Esophagus squamous epithelium (tissue), 5 donors: ENCODE results near the gene IFT25. TPM values are rescaled to one million over a fixed set of nuclear protein-coding genes. Genes with fewer than 3 reads are reported as not detected.
"Not testable (repeated sequence)": the region's sequence is repeated elsewhere in the genome, so short reads cannot be mapped to it uniquely, and the experiment has no call there.

Source experiments
- DNase-seq: peaks from one replicate; lab custom pipeline; 2025; lab: John Stamatoyannopoulos, UW
- H3K27ac ChIP-seq, 4 donors: fragments of 200-600 bp; sonication (generic); one replicate each; pipeline ENCODE4 v1.5.1; 2016 to 2019; ENCODE audit warnings: mild to moderate bottlenecking in 1 of 4
- H3K27me3 ChIP-seq, 4 donors: fragments of 200-600 bp; sonication (generic); 1 replicate in 3 of 4; 2 replicates in 1 of 4; pipeline versions ENCODE4 v1.5.1 to v1.6.0; 2017 to 2021; ENCODE audit warnings: antibody characterized with exemption in 1 of 4
- H3K36me3 ChIP-seq, 3 donors: fragments of 200-600 bp; sonication (generic); one replicate each; pipeline ENCODE4 v1.5.1; 2016 to 2019
- H3K4me1 ChIP-seq, 3 donors: fragments of 200-600 bp; sonication (generic); one replicate each; pipeline ENCODE4 v1.5.1; 2017 to 2019
- H3K4me3 ChIP-seq, 4 donors: fragments of 200-600 bp; sonication (generic); 1 replicate in 3 of 4; 2 replicates in 1 of 4; pipeline ENCODE4 v1.5.1; 2016 to 2019; ENCODE audit warnings: mild to moderate bottlenecking in 2 of 4, moderate library complexity in 1 of 4
- H3K9me3 ChIP-seq, 3 donors: fragments of 200-600 bp; sonication (generic); one replicate each; pipeline ENCODE4 v1.5.1; 2016 to 2019
- CTCF ChIP-seq, 6 experiments: fragments of 450-650 bp in 4 of 6; fragments of 200-600 bp in 2 of 6; sonication (generic) in 2 of 6; IDR thresholded peaks; one replicate each; pipeline ENCODE4 v1.5.1; 2016 to 2019; ENCODE audit warnings: antibody characterized with exemption in 6 of 6, mild to moderate bottlenecking in 4 of 6, moderate library complexity in 4 of 6
- POLR2A ChIP-seq, 4 donors: fragments of 450-650 bp; IDR thresholded peaks; one replicate each; pipeline ENCODE4 v1.6.1; 2017; ENCODE audit warnings: antibody characterized with exemption in 4 of 4, mild to moderate bottlenecking in 4 of 4, moderate library complexity in 3 of 4
- WGBS, 2 donors: methylation state at CpG; one replicate each; pipeline ENCODE4 v1.1.5; 2018; 5-methylcytosine and 5-hydroxymethylcytosine counted together
- intact Hi-C: fragments of 100-400 bp; cut with DNase I; formaldehyde crosslinking; loops from one replicate; pipeline ENCODE4 v1.15.0; 2022
- total RNA-seq, 4 donors: library from RNA; depleted of rRNA; stranded (reverse); fragments of >200 nt; gene quantifications; one replicate each; pipeline ENCODE4 v1.1.0, GENCODE V29; 2016
- donor health status: DM: yes; HTN: yes; CAD: no.

The IFT25 gene
- total RNA-seq, 4 donors from 2014 or later, result 11.7 to 24.6 (median 17.1) TPM

- peaks cover 7 to 91% (median 12%) of the 10 kb centered on the region in 3 donors for H3K36me3 ChIP-seq
- H3K9me3 ChIP-seq, result no peaks in the 10 kb centered on the region
- H3K4me1 ChIP-seq, result peaks cover 0 to 2% (median 0%) of the 10 kb centered on the region in 3 donors
- no peaks in the 10 kb centered on the region for H3K27me3 ChIP-seq
- no peak overlapping the region for H3K4me3 ChIP-seq
- intact Hi-C loops, result loop anchor here (5.0 kb wide), 1 partner anchor 69 kb away; the partner anchor contains the start of genes IFT25 and LRRC42
- no peak overlapping the region for H3K27ac ChIP-seq
- 48 to 51% methylated on average over 5 of the region's 5 CpGs for WGBS, 2 donors
- TF ChIP-seq CTCF (IDR thresholded peaks at IDR 0.05) (peak; percentile 38 to 65 (median 54)), POLR2A (IDR thresholded peaks at IDR 0.05) (no peak)
- no peak for DNase-seq
These were observed 66.9 kb downstream of the IFT25 start for GRCh38 chr1:53878492-53879105.

DNA sequence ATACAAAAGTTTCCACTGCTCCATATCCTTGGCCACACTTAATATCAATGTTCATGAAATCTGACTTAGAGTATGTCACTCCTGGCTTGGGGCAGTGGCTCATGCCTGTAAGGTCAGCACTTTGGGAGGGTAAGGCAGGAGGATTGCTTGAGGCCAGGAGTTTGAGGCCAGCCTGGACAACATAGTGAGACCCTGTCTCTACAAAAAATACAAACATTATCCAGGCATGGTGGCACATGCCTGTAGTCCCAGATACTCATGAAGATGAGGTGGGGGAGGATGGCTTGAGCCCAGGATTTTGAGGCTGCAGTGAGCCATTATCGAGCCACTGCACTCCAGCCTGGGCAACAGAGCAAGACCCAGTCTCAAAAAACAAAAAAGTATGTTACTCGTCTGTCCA, 70.3 kb downstream of the IFT25 start:
- not testable (repeated sequence) for DNase-seq, H3K9me3 ChIP-seq, H3K4me3 ChIP-seq, H3K27me3 ChIP-seq, H3K4me1 ChIP-seq, H3K27ac ChIP-seq
- WGBS, 2 donors, result 89 to 92% methylated on average over 2 of the region's 2 CpGs
- H3K36me3 ChIP-seq, result peaks cover 11 to 96% (median 12%) of the 10 kb centered on the region in 3 donors
- intact Hi-C loops, result loop anchor here (5.0 kb wide), 1 partner anchor 72 kb away; the partner anchor contains the start of genes IFT25 and LRRC42

DNA sequence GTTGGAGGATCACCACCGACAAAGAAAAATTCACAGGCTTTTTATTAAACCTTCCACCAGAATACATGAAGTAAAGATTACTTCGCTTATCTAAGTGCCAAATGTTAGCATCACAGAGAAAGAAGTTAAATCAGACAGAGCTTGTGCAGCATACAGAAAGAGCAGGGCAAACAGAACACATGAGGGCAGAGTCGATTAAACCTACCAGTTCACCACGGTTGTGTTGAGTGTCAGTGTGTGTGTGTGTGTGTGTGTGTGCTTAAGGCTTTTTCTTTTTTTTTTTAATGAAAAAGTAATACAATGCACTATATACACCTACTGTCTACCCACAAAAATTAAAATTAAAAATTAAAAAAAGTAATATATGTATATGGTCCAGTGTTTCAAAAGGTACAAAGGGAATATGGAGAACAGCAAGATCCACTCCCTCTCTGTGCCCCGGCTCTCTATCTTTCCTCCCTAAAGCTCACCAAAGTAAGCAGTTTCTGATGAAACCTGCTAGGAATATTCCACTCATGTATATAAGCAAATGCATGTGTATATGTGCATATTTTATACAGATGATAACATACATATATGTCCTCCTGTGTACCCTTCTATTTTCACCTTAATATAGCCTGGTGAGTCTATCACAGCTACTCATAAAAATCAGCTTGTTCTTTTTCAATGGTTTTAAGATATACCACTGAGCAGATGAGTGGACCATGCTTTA, 73.6 kb downstream of the IFT25 start:
- Histone ChIP-seq H3K9me3 (no peaks in the 10 kb centered on the region), H3K4me1 (no peaks in the 10 kb centered on the region), H3K36me3 (peaks cover under 1 to 97% (median 4%) of the 10 kb centered on the region in 3 donors), H3K27ac (no peak overlapping the region), H3K27me3 (no peaks in the 10 kb centered on the region), H3K4me3 (no peak overlapping the region)
- DNase-seq, result no peak
- intact Hi-C loops, result no loop called here
- WGBS, 2 donors, result 62 to 63% methylated on average over 5 of the region's 5 CpGs
- no peak for TF ChIP-seq CTCF (IDR thresholded peaks at IDR 0.05)
- TF ChIP-seq POLR2A (IDR thresholded peaks at IDR 0.05), result no peak

Other genes with a start within 250 kb of the IFT25 start
- under 1 TPM in 1 of 4 donors, not detected in 3; 0.57 TPM for gene GLIS1, start 206.5 kb downstream of the IFT25 start, total RNA-seq
- 10 to 100 TPM in 3 of 4 donors, 1 to 10 TPM in 1; 7.2 to 29.1 (median 21.0) TPM for gene NDC1, start 107.4 kb downstream of the IFT25 start, total RNA-seq
- 10 to 100 TPM; 15.8 to 25.3 (median 17.0) TPM for gene YIPF1, start 55.9 kb downstream of the IFT25 start, total RNA-seq
- gene DIO1, start 51.5 kb downstream of the IFT25 start, total RNA-seq, result not detected
- gene LRRC42, start 651 bp upstream of the IFT25 start, total RNA-seq, result 10 to 100 TPM; 18.7 to 24.3 (median 23.3) TPM
- 1 to 10 TPM in 1 of 4 donors, under 1 TPM in 1, not detected in 2; 0.49 to 1.4 TPM for gene LDLRAD1, start 72.5 kb upstream of the IFT25 start, total RNA-seq
- gene TMEM59, start 107.5 kb upstream of the IFT25 start, total RNA-seq, result 100 to 1,000 TPM; 166 to 356 (median 232) TPM
- gene TCEANC2, start 107.9 kb upstream of the IFT25 start, total RNA-seq, result 1 to 10 TPM; 1.9 to 4.3 (median 3.2) TPM
- under 1 TPM in 1 of 4 donors, not detected in 3; 0.19 TPM for gene CDCP2, start 207.3 kb upstream of the IFT25 start, total RNA-seq